CD4-positive, alpha-beta T cell (primary cell): ENCODE data around the gene HABP2. TPM values are rescaled to one million over a fixed set of nuclear protein-coding genes. Genes with fewer than 3 reads are reported as not detected.

Experiments used
- ATAC-seq: fragments of 200-7000 bp; cut with Tn5 transposase; one replicate; pipeline ENCODE4 v1.10.0; 2022; ENCODE audit warnings: mild to moderate bottlenecking; ENCODE audit not compliant: poor library complexity
- CTCF ChIA-PET: fragments of 350-600 bp; sonication (Branson Sonifier 250); formaldehyde crosslinking; loops from one replicate; lab custom pipeline; 2021; ENCODE audit warnings: antibody characterized with exemption, inconsistent platforms; lab: Charles Lee
- POLR2A ChIA-PET: fragments of 350-600 bp; sonication (Branson Sonifier 250); formaldehyde crosslinking; loops from one replicate; lab custom pipeline; 2021; ENCODE audit warnings: antibody characterized with exemption, inconsistent platforms; lab: Charles Lee
- DNase-seq, 14 experiments: peaks; one replicate each; pipeline ENCODE4 v3.0.0-alpha.2; 2013 to 2020; ENCODE audit warnings: mixed read lengths in 2 of 14
- H3K27ac ChIP-seq, 2 donors: one replicate each; pipeline versions ENCODE4 v1.5.1 to v1.7.0; 2013; ENCODE audit warnings: low read length in 2 of 2, low read depth in 1 of 2, mild to moderate bottlenecking in 1 of 2
- H3K27me3 ChIP-seq, 2 experiments: 1 replicate in 1 of 2; 2 replicates in 1 of 2; pipeline versions ENCODE4 v1.6.1 to v1.7.0; 2013; ENCODE audit warnings: low read length in 2 of 2, control low read depth in 1 of 2, mild to moderate bottlenecking in 1 of 2, moderate library complexity in 1 of 2; ENCODE audit not compliant: insufficient read depth in 2 of 2, control insufficient read depth in 1 of 2
- H3K36me3 ChIP-seq: one replicate; pipeline ENCODE4 v1.6.1; 2013; ENCODE audit warnings: low read length, control low read depth; ENCODE audit not compliant: insufficient read depth
- H3K4me1 ChIP-seq: one replicate; pipeline ENCODE4 v1.6.1; 2013; ENCODE audit warnings: low read length, control low read depth; ENCODE audit not compliant: insufficient read depth
- H3K4me3 ChIP-seq: one replicate; pipeline ENCODE4 v1.5.1; 2013; ENCODE audit warnings: mild to moderate bottlenecking, low read length, moderate library complexity
- H3K9me3 ChIP-seq, 2 experiments: 1 replicate in 1 of 2; 2 replicates in 1 of 2; pipeline versions ENCODE4 v1.6.1 to v1.7.0; 2013; ENCODE audit warnings: low read length in 2 of 2, mild to moderate bottlenecking in 2 of 2, control low read depth in 1 of 2, moderate library complexity in 1 of 2; ENCODE audit not compliant: control insufficient read depth in 1 of 2, insufficient read depth in 1 of 2
- H3K27ac Mint-ChIP-seq: one replicate; pipeline ENCODE4 v1.8.0; 2020; ENCODE audit warnings: mixed read lengths
- H3K27me3 Mint-ChIP-seq: one replicate; pipeline ENCODE4 v1.8.0; 2021; ENCODE audit warnings: mixed read lengths
- H3K36me3 Mint-ChIP-seq: one replicate; pipeline ENCODE4 v1.8.0; 2021; ENCODE audit warnings: low read depth, mixed read lengths
- H3K4me1 Mint-ChIP-seq: one replicate; pipeline ENCODE4 v1.8.0; 2021; ENCODE audit warnings: low read depth, mixed read lengths
- H3K4me3 Mint-ChIP-seq: one replicate; pipeline ENCODE4 v1.8.0; 2020; ENCODE audit warnings: mild to moderate bottlenecking, mixed read lengths
- H3K9me3 Mint-ChIP-seq: one replicate; pipeline ENCODE4 v1.8.0; 2020; ENCODE audit warnings: mixed read lengths
- intact Hi-C, 2 experiments: fragments of 100-400 bp; cut with DNase I in 1 of 2; cut with micrococcal nuclease in 1 of 2; formaldehyde crosslinking; loops; one replicate each; pipeline versions ENCODE4 v1.15.1 to v1.9.0; 2023 to 2025; cut with DNase I, micrococcal nuclease
- total RNA-seq, 174 experiments: library from RNA in 2 of 174; stranded (reverse) in 2 of 174; gene quantifications; one replicate each; pipeline ENCODE4 v1.2.3 and lab custom pipeline; 2021 to 2026
- TF ChIP-seq, protein P1 (sequence below): fragments of 200-600 bp; IDR thresholded peaks from one replicate; pipeline ENCODE4 v1.8.0; 2022; ENCODE audit warnings: antibody characterized with exemption, mild to moderate bottlenecking

HABP2 gene
- total RNA-seq, 2 experiments from 2014 or later: not detected

DNA sequence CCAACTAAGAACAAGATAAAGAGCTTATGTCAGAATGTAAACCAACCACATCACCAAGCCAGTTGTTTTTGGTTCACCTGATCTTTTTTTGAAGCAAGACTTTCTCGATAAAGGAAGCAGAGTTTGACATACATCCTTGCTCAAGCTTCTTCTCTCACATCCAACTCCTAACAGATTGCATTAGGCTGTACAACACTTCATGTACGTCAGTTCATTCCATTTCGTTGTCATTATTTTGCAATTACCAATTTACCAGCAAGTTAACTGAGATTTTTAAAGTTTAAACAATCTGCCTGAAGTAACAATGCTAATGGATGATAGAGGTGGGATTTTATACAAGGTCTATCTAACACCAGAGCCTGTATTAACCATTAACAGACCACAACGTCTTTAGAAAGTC, 70.0 kb downstream of the HABP2 start:
- intact Hi-C loops: no loop called here
- H3K27me3 ChIP-seq: peaks cover 1 to 10% of the 10 kb centered on the region in 2 experiments
- Mint-ChIP-seq H3K9me3 (no peaks in the 10 kb centered on the region), H3K4me3 (no peak overlapping the region), H3K36me3 (no peaks in the 10 kb centered on the region), H3K27ac (no peak overlapping the region), H3K27me3 (peaks cover 52% of the 10 kb centered on the region), H3K4me1 (no peaks in the 10 kb centered on the region)
- no peaks in the 10 kb centered on the region for H3K4me1 ChIP-seq
- no peak overlapping the region for H3K4me3 ChIP-seq
- CTCF ChIA-PET: no interaction called here
- H3K36me3 ChIP-seq: no peaks in the 10 kb centered on the region
- no peak for ATAC-seq
- POLR2A ChIA-PET: no interaction called here
- no peak for DNase-seq
- no peaks in the 10 kb centered on the region for H3K9me3 ChIP-seq
- H3K27ac ChIP-seq: no peak overlapping the region
- TF ChIP-seq, protein P1, sequence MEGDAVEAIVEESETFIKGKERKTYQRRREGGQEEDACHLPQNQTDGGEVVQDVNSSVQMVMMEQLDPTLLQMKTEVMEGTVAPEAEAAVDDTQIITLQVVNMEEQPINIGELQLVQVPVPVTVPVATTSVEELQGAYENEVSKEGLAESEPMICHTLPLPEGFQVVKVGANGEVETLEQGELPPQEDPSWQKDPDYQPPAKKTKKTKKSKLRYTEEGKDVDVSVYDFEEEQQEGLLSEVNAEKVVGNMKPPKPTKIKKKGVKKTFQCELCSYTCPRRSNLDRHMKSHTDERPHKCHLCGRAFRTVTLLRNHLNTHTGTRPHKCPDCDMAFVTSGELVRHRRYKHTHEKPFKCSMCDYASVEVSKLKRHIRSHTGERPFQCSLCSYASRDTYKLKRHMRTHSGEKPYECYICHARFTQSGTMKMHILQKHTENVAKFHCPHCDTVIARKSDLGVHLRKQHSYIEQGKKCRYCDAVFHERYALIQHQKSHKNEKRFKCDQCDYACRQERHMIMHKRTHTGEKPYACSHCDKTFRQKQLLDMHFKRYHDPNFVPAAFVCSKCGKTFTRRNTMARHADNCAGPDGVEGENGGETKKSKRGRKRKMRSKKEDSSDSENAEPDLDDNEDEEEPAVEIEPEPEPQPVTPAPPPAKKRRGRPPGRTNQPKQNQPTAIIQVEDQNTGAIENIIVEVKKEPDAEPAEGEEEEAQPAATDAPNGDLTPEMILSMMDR: no peak

DNA sequence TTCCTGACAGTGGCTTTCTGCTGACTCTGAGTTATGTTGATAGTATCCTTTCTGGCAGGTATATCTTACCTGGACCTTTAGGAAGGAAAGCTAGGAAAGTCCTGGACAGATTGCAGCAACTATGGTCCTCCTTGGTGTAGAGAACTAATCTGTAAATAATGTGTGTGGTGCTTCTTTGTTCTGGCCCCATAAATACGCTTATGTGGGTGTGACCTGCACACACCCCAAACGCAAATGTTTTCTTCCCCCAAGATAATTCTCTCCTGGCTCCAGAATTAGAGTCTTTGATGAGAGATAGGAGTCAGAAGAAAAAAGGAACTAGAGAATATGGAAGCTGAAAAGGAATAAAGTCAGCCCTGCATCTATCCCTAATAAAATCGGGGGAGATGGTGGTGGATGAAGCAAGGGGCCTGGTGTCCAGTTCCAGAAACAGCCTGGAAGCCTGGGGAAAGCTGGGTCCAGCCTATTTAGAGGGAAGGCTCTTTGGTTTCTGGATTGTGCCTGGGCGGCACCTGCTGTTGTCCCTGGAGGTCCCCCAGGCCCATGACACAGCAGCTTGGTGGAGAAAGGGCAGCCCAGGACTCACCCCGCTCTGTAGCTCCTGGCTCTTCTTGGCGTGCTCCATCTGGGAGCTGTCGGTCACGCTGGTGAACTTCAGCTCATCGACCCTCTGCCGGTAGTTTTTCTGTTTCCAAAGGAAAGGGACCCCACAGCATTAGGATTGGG, 72.8 kb downstream of the HABP2 start:
- H3K36me3 ChIP-seq: no peaks in the 10 kb centered on the region
- H3K27me3 ChIP-seq: peaks cover 0 to 3% of the 10 kb centered on the region in 2 experiments
- peaks cover 30% of the 10 kb centered on the region for H3K27me3 Mint-ChIP-seq
- ATAC-seq (no peak), DNase-seq (no peak)
- TF ChIP-seq, protein P1: no peak
- H3K9me3 ChIP-seq: no peaks in the 10 kb centered on the region
- no peak overlapping the region for H3K27ac ChIP-seq
- POLR2A ChIA-PET: no interaction called here
- no peaks in the 10 kb centered on the region for H3K4me1 Mint-ChIP-seq
- intact Hi-C loops: no loop called here
- H3K27ac Mint-ChIP-seq: no peak overlapping the region
- no peaks in the 10 kb centered on the region for H3K4me1 ChIP-seq
- no peaks in the 10 kb centered on the region for H3K9me3 Mint-ChIP-seq
- H3K4me3 Mint-ChIP-seq: no peak overlapping the region
- no peaks in the 10 kb centered on the region for H3K36me3 Mint-ChIP-seq
- CTCF ChIA-PET: no interaction called here
- H3K4me3 ChIP-seq: no peak overlapping the region

GRCh38 chr10:113626809-113627355, 74.0 kb downstream of the HABP2 start:
- Mint-ChIP-seq H3K9me3 (no peaks in the 10 kb centered on the region), H3K4me1 (no peaks in the 10 kb centered on the region), H3K27me3 (peaks cover 26% of the 10 kb centered on the region), H3K36me3 (no peaks in the 10 kb centered on the region), H3K27ac (no peak overlapping the region), H3K4me3 (no peak overlapping the region)
- H3K27me3 ChIP-seq: peaks cover 0 to 3% of the 10 kb centered on the region in 2 experiments
- no peaks in the 10 kb centered on the region for H3K36me3 ChIP-seq
- H3K4me1 ChIP-seq: no peaks in the 10 kb centered on the region
- intact Hi-C loops: no loop called here
- DNase-seq: no peak
- no peaks in the 10 kb centered on the region for H3K9me3 ChIP-seq
- TF ChIP-seq, protein P1: no peak
- ATAC-seq: no peak
- ChIA-PET CTCF (no interaction called here), POLR2A (no interaction called here)
- no peak overlapping the region for H3K4me3 ChIP-seq
- no peak overlapping the region for H3K27ac ChIP-seq
